NCI-H774 (cell line): ENCODE measurements around the gene CARMIL1.

Source experiments
- DNase-seq: peaks from one replicate; lab custom pipeline; 2025; lab: John Stamatoyannopoulos, UW

CARMIL1 gene

DNA sequence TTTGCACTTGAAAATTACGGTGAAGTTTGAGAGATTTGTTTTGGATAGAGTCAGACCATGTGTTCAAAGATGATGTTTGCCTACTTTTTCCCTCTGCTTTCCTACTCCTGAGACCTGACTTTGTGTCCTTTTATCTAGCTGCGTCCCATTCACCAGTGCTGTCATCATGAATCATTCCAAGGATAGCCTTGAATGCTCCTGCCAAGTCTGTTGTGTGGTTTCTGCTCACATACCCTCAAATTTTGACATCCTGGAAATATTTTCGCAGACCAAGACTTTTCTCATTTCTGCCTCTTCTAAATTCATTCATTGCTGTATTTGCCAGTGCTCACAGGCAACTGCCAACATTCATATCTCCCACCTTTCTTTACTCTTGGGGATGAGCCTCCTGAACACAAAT is 197.0 kb downstream of the CARMIL1 start:
- DNase-seq: no peak

- DNase-seq: no peak
Measured at GRCh38 chr6:25477006-25477590, 197.9 kb downstream of the CARMIL1 start.

GRCh38 chr6:25478973-25479372 is 199.8 kb downstream of the CARMIL1 start:
- DNase-seq: no peak

DNA sequence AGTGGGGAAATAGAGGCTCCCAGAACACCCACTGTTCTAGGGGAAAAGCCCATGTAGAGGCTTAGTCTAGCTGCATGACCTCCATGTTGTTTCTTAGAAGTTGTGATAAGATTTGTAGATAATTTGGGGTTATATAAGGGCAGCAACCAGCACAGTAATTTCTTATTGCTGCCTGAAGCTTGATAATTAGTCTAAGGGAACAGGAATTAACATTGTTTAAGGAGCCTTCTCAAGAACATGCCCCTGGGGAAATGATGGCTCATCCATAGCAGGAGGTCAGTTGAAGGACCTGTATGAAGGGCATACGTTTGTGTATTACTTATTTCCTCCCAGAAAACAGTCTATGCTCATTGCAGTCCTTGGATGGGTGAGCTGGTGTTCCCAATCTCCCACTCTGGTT is 202.1 kb downstream of the CARMIL1 start:
- no peak for DNase-seq

DNA sequence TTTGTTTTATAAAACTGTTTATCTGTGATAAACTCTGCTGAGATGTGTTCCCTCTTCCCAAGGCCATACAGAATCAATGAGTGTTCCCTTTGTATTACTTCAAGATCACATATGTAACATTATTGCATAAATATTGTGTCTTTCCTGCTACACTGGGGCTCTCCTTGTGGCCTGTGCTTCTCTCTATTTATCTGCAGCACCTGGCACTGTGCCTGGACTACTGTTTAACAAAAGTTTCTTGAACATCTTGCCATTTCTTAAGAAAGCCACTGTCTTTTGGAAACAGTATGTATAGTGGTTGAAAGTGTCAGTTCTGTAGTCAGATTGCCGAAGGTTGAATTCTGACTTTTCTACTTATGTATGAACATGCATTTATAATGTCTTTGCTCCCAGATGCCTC is 203.8 kb downstream of the CARMIL1 start:
- no peak for DNase-seq

DNA sequence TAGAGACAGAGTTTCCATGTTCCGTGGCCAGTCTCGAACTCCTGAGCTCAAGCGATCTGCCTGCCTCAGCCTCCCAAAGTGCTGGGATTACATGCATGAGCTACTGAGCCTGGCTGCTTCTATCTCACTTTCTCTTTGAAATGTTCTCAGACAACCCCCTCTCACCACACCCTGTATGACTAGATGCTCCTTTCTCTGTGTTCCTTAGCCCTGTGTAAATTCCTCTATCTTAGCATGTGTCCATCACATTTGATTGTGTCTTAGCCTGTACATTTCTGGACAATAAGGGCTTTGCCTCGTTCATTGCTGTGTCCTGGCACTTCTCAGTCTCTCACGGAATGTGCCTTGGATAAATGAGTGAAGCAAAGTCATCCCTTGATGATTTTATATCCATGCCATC is 204.8 kb downstream of the CARMIL1 start:
- DNase-seq: no peak

DNA sequence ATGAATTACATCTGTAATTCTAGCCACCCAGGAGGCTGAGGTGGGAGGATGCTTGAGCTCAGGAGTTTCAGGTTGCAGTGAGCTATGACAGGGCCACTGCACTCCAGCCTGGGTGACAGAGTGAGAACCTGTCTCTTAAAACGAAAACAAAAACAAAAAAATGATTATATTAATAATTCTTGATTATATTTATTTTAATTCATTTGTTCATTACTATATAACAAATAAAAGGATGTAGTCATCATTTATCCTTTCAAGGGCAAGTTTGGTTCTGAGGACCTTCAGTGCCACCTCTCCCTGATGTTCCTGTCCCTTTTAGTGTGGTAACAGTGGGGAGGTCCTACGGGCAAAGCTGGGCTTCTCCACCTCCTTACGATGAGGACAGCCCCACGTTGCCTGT is 205.7 kb downstream of the CARMIL1 start:
- no peak for DNase-seq

DNA sequence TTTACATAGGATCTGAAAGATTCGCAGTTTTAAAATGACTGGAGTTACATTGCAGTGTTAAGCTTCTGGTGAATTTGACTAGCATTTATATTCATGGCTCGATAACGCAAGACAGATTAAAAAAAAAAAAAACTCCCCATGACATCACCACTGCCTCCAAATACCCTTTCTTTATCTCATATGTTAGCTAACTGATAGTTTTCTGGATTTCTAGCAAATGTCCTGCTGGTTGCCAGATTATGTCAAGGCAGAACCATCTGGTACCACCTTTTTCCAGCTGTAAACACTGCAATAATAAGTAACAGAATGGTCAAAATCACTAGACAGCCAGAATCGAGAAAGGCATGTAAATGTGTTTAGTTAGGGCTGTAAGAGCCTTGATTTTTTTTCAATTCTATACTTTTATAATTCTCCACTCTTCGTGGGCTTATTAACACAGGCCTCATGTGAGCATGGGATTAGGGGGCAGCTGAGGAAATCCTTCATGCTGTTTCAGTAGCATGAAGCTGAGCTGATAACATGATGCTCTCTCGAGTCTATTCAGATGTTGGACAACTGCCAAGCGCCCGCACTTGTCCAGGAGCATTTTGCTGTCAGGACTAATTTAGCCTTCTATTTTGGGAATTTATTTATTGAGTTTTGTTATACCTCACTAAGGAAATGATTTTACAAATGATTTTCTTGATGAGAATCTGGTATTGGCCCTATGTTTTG is 206.8 kb downstream of the CARMIL1 start:
- peak; percentile 29 for DNase-seq

DNA sequence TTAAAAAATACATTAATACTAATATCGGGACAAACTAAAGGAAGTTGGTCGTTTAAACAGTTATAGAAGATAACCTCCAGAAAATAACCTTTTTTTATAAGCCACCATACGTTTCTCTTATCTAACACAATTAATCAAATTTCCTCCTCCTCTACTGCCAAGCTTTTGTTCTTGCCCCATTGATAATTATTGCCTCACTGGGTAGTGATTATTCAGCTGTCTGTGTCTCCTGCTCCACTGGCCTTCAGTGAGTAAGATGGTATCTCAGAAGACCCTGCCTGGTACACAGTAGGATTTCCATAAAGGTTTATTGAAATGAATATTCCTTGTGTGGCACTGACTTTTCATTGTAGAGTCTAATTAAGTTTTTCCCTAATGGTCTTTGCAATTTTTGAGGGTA is 207.4 kb downstream of the CARMIL1 start:
- DNase-seq: peak; percentile 22

GRCh38 chr6:25487012-25487411 is 207.8 kb downstream of the CARMIL1 start:
- peak; percentile 24 for DNase-seq

- no peak for DNase-seq
Measured at GRCh38 chr6:25488156-25488555, 209.0 kb downstream of the CARMIL1 start.

DNA sequence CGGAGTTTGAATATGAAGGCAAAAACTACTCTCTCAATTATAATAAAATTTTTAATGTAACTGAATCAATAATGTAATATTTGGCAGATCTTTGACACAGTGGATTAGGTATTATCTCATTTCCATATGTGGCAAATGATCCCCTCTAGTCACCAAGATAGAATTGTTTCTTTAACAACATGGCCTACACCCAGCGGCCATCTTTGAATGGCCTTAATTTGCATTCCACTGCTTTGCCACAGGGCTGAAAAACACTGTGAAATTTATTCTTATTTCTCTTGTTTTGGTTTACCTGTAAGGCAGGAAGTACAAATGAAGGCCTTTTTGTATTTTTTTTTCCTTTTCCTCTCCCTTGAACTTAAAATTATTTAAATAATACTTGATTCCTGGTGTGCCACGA is 210.2 kb downstream of the CARMIL1 start:
- no peak for DNase-seq

DNA sequence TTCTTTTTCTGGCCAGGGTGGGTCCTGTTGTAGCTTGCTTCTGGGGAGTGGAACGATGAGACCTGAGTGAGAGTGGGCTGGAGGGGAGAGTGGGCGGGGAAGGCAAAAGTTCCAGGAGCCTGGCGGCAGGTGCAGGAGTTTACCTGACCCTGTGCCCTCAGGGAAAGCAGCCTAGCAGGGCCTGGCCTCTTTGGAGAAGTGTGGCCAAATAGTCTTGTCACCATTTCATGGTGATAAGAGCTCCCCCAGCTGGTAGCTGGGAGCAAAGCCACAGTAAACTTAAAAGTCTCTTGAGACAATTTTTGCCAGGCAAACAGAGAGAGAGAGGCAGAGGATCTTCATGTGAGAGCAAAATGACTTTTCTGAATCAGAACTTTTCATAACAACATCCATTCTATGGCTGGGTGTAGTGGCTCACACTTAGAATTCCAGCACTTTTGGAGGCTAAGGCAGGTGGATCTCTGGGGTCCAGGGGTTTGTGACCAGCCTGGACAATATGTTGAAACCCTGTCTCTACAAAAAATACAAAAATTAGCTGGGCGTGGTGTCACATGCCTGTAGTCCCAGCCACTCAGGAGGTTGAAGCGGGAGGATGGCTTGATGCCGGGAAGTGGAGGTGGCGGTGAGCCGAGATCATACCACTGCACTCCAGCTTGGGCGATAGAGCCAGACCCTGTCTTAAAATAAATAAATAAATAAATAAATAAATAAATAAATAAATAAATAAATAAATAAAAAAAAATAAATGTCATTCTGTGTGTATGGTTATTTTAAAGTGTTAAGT is 211.0 kb downstream of the CARMIL1 start:
- peak; percentile 74 for DNase-seq

DNA sequence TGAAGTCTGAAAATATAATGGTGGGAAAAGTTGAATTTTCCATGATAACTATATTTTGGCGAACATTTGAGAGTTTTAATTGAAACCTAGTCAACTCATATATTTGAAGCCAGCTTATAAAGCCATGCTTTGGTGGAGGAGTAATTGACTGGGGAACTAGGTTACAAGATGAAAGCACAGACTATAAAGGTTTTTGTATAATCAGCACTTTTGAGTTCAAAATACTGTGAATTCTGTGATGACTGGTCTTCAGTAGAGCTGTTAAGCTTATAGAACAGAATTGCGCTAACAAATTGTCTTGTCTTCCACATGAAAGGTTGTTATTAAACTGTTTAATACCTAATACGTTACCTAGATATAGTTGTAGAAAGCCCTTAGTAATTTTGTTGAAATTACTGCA is 213.8 kb downstream of the CARMIL1 start:
- DNase-seq: no peak

GRCh38 chr6:25494469-25494868 is 215.3 kb downstream of the CARMIL1 start:
- no peak for DNase-seq

- DNase-seq: no peak
Measured at GRCh38 chr6:25497383-25498040, 218.3 kb downstream of the CARMIL1 start.

DNA sequence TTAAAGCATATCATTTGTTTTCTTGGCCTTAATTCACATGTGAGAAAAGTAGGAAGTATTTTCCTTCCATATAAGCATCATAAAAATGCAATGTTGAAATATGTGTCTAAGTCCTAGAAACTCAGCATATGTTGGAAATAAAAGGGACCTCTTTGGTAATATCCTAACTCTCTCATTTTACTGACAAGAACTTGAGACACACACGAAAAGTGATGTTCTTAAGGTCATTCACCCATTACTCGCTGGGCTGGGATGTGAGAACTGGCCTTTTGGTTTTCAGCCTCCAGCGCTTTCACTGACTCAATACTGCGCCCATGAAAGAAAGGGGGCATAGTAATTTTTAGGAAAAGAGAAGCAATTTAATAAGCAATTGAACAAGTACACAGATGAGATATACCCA is 219.3 kb downstream of the CARMIL1 start:
- DNase-seq: no peak

GRCh38 chr6:25499615-25500235 is 220.6 kb downstream of the CARMIL1 start:
- DNase-seq: no peak

DNA sequence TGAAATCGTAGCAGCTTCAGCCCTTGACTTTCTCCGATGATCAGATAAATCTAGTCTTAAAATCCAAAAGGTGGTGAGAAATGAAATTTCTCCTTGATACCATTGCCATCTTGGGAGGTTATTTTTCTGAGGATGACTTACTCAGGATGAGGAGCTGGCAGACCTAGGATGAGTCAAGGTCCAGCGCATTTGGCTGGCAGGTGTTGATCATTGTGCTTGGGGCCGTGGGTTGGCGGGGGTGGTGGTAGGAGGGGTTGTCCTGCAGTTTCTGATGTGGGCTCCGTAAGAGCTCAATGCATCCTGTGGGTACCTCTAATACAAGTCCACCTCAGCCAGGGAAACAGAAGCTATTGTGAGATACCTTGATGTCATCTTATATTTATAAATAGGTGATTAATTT is 224.5 kb downstream of the CARMIL1 start:
- DNase-seq: no peak

- no peak for DNase-seq
Measured at GRCh38 chr6:25504661-25505060, 225.5 kb downstream of the CARMIL1 start.

DNA sequence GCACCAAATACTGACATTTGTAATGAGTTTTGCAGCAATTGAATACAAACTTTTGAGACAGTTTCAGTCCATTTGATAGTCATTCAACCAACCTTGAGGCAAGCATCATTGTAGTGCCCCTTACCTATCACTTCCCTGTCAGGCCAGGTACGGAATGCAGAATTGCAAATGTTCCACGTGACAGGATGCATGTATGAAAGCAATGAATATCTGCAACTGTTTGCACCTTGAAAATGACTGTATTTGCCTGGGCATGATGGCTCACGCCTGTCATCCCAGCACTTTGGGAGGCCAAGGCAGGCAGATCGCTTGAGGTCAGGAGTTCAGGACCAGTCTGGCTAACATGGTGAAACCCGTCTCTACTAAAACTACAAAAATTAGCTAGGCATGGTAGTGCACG is 226.8 kb downstream of the CARMIL1 start:
- no peak for DNase-seq

DNA sequence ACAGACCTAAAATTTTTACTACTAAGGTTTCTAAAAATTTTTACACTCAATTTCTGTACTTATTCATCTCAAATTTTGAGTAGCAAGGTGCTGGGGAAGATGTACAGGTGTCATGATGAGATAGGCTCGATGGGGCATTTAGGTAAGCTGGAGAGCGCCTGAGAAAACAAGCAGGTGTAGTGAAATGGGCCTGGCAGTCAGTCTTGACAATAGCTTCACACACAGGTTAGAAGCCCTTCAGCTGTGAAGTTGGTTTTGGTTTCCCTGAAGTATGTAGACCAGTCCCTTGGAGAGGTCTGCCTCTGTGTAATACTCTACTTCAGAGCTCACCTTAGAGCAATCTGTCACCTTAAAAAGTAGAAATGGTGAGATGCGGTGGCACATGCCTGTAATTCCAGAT is 228.9 kb downstream of the CARMIL1 start:
- DNase-seq: no peak
